ENCODE results near the gene PPFIA3.

DNA sequence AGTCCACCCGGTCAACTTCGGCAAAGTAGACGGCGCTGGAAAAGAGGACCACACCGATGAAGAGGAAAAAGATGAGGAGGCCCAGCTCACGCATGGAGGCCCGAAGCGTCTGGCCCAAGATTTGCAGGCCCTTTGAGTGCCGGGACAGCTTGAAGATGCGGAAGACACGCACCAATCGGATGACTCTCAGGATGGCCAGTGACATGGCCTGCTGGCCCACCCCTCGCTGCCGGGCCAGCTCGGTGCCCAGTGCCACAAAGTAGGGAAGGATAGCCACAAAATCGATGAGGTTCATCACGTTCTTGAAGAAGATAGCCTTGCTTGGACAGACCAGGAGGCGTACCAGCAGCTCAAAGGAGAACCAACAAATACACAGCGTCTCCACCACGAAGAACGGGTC is 48.9 kb upstream of the PPFIA3 start:
- no peak for TF ChIP-seq POLR2A (IDR thresholded peaks at IDR 0.05; ENCODE audit: low read length)
- TF ChIP-seq GATA1 (IDR thresholded peaks at IDR 0.05; ENCODE audit: low read depth, low read length) = no peak
